Hematopoietic multipotent progenitor cell treated with erythropoietin and hydrocortisone succinate and interleukin-3 and kit ligand, for 6 days (in vitro differentiated cells): Measurements from ENCODE around the gene KCNK17.

ENCODE experiments used
- DNase-seq: peaks from one replicate; pipeline ENCODE4 v3.0.0-alpha.2; 2015

The KCNK17 gene

DNA sequence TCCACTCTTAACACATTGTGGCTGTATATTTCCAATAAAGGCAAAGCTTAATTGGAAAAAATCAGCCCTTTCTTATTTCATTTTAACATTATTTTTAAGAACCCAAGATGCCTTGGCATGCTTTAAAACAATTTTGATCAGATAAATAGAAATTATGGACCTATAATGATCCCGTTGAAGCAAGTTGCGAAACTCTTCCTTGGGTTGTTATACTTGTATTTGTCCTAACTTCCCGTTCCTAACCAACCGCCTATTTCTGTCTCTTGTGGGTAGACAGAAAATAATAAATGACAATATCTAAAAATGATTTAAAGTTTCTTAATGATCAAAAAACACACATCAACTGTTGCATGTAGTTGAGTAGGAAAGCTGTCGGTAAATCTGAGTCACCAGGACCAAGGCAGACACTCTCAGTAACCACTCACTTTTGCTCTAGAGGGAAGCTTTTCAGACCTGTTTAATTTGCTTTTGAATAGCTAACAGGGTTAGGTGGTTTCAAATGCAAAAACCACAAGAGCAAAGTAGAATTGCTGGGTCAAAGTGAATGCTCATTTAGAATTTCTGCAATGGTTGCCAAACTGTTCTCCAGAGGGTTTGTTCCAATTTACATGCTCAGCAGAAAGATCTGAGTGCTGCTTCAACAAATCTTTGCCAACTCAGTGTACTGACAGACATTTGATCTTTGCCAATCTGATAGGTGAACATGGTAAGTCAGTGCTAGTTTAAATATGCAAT, 50.7 kb downstream of the KCNK17 start:
- peak; percentile 42 for DNase-seq

DNA sequence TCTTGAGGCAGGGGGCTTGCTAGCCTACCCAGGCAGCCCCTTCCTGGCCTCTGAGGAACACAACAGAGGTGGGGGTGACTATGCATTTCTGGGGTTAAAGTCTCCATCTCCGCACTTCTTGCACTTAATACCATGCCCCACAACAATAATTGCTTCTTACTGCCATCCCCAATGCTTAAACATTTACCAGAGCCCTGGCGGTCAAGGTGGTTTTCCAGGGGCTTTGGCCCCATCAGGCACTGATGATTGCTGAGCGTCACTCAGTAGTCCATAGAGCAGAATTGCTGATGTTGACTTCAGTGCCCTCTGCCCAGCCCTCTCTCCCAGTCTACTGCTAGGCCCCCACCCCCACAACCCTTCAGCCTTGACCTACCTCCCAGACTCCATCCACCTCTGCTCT, 52.5 kb downstream of the KCNK17 start:
- DNase-seq, result no peak

DNA sequence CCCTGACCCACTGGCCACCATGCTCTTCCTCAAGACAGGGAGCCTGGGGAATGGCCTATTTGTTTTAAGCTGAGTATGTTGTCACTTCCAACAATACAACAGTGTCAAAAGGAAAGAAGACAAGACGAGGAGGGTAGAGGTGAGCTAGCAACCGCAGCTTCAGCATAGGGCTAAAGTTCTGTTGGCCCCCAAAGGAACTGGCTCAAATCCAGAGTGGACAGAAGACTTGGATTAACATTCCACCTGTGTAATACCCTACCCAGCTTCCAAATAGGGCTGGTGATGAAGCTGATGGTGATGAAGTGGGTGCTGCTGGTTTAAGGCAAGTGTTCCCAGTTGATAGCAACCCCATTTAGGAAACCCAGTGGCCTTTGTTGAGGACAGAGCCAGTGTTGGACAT, 53.3 kb downstream of the KCNK17 start:
- DNase-seq, result no peak

DNA sequence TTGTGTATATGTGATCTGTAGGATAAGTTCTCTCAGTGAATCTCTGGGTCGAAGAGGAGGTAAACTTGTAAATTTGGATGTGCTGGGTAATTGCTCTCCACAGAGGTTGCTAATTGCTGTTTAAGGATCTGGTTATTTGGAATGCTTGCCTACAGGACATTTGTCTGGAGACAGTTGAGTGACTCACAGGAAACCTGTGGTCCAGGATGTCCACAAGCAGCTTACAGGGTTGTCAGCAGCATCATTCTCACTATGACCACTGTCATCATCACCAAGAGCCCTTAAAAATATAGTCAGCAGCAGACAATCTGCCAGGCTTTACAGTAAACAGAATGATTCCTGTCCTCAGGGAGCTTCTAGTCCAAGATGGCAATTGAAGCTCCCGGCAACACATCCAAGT, 53.8 kb downstream of the KCNK17 start:
- no peak for DNase-seq

DNA sequence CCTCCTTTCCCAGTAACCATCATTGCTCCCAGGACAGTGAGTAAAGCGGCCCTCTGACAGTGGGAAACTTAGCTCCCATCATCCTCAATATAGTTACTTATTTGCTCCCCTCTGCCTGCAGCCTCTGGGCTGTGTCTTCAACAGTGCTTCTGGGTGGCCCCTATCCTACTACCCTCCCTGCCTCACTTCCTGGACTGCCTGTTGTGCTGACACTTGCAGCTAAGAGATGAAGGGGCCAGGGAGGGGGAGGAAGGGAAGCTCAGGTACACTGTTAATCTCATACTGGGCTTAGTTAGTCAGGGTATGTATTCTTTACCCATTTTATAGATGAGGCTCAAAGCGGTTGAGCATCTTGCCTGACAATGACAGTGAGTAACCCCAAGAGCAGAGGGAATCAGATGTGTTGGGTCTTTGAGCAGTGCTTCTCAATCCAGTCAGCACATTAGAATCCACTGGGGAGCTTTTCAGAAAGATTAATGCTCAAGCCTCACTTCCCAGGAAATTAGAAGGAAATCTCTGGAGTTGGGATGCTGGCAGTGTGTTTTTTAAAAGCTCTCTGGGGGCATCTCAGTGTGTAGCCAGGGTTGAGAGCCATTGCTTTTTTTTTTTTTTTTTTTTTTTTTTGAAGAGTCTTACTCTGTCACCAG, 57.8 kb downstream of the KCNK17 start:
- DNase-seq, result no peak

DNA sequence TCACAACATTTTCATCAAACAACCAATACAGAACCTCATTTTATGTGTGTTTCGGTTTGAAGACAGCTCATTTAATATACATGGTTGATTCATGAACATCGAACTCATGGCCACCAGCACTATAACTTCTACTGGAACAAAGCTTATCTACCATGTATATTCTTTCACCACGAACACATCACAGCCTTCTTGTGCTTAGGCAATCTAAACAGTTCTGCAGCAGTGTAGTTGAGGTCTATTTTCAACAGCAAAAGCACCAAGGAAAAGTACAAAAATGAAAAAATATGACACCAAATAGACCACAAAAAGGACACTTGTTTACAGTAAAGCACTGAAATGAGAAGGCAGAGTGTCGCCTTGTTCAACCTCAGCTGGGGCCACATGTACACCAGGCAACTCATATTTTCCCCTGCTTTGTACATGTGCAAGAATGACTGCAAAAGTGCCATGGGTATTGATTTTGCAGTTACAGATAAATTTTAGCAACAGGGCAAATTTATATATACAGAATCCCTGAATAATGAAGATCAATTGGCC, 59.2 kb downstream of the KCNK17 start:
- no peak for DNase-seq

DNA sequence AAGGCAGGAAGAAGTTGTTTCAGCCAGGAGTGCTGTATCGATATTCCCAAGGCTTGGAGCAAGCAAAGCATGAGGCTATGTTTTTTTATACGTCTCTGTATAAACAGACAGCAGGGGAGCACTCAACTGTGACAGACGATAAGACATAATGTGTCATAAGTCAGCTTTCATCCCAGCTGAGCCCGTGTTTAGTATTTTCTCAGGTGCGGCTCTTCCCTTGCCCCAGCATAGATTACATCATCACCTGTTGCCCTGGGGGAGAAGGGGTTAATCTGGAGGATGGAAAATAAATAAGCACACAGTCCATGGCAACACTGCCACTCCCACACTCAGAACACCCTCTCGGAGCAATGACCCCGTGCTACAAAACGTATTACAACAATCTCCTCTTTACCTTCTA, 62.8 kb downstream of the KCNK17 start:
- DNase-seq, result no peak

DNA sequence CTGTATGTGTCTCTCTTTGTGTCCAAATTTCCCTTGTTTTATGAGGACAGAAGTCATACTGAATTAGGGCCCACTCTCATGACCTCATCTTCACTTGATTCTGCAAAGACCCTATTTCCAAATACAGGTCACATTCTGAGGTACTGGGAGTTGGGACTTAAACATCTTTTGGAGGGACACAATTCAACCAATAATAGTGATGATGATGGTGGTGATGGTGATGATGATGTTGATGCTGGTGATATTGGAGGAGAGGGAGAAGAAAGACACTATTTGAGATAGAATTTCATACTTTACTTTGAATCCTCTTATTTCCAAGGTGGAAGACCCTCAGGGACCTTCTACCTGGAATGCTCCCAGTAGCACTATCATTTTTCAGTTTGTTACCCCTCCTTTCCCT, 63.7 kb downstream of the KCNK17 start:
- DNase-seq, result no peak

DNA sequence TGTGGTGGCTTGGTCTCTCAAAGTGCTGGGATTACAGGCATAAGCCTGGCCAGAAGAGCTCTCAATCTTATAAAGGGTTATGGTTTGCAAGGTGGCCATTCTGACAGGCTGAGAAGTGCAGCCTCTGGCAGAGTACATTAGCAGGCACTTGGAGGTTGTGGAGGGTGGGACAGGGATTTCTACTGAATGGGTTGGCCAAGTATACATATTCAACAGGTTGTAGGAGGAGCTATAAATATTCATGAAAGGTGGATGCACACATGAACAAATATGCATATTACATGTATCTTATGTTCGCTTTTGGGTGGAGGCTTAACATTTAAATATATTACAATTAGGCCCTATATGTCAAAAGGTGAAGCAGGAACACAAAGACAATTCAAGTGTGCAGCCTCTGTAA, 64.9 kb downstream of the KCNK17 start:
- DNase-seq, result no peak
